Measurements from ENCODE around the gene MLXIPL.
"Not testable (repeated sequence)": the region's sequence is repeated elsewhere in the genome, so short reads cannot be mapped to it uniquely, and the experiment has no call there.

The MLXIPL gene

DNA sequence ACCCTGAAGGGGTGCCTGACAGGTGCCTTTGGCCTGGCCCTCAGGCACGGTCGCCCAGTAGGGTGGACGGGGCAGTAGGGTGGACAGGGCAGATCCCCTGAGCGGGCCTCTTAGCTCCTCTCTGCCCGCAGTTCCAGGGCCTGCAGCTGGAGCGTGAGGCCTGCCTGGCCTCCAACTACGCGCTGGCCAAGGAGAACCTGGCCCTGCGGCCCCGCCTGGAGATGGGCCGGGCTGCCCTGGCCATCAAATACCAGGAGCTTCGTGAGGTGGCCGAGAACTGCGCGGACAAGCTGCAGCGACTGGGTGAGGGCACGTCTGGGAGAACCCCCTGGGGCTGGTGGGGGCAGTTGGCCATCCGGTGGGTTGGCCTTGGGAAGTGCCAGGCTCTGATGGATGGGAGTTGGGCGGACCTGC lies 45.0 kb upstream of the MLXIPL start:
- DNase-seq = no peak
- Histone ChIP-seq H3K4me1 (no peaks in the 10 kb centered on the region), H3K27me3 (0 out of 2 replicates have a peak, but pooled peaks cover 3% of the 10 kb centered on the region), H3K9me3 (no peaks in the 10 kb centered on the region), H3K4me3 (ENCODE audit: low read depth, low read length) (no peak overlapping the region), H3K36me3 (no peaks in the 10 kb centered on the region)
- TF ChIP-seq, protein P1, sequence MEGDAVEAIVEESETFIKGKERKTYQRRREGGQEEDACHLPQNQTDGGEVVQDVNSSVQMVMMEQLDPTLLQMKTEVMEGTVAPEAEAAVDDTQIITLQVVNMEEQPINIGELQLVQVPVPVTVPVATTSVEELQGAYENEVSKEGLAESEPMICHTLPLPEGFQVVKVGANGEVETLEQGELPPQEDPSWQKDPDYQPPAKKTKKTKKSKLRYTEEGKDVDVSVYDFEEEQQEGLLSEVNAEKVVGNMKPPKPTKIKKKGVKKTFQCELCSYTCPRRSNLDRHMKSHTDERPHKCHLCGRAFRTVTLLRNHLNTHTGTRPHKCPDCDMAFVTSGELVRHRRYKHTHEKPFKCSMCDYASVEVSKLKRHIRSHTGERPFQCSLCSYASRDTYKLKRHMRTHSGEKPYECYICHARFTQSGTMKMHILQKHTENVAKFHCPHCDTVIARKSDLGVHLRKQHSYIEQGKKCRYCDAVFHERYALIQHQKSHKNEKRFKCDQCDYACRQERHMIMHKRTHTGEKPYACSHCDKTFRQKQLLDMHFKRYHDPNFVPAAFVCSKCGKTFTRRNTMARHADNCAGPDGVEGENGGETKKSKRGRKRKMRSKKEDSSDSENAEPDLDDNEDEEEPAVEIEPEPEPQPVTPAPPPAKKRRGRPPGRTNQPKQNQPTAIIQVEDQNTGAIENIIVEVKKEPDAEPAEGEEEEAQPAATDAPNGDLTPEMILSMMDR (IDR thresholded peaks at IDR 0.05; ENCODE audit: low read depth, low read length) = no peak

DNA sequence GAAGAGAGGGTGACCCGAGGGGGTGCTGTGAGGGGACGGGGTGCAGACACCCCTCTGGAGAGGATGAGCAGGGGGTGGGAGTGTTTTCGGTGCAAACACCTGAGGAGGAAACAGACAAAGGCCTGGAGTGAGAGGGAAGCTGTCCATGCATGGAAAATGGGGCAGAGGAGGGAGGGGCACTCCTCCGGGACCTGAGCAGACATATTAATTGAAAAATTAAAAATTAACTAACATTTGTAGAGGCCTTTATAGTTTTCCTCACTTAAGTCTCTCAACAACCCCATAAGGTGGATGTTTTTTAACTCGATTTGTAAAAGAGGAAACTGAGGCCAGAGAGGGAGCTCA lies 44.5 kb upstream of the MLXIPL start:
- no peak overlapping the region for H3K4me3 ChIP-seq (ENCODE audit: low read depth, low read length)
- DNase-seq = no peak
- H3K27me3 ChIP-seq = 0 out of 2 replicates have a peak, but pooled peaks cover 3% of the 10 kb centered on the region
- H3K4me1 ChIP-seq = no peaks in the 10 kb centered on the region
- TF ChIP-seq, protein P1 (IDR thresholded peaks at IDR 0.05; ENCODE audit: low read depth, low read length) = no peak
- H3K36me3 ChIP-seq = no peaks in the 10 kb centered on the region
- H3K9me3 ChIP-seq = no peaks in the 10 kb centered on the region

DNA sequence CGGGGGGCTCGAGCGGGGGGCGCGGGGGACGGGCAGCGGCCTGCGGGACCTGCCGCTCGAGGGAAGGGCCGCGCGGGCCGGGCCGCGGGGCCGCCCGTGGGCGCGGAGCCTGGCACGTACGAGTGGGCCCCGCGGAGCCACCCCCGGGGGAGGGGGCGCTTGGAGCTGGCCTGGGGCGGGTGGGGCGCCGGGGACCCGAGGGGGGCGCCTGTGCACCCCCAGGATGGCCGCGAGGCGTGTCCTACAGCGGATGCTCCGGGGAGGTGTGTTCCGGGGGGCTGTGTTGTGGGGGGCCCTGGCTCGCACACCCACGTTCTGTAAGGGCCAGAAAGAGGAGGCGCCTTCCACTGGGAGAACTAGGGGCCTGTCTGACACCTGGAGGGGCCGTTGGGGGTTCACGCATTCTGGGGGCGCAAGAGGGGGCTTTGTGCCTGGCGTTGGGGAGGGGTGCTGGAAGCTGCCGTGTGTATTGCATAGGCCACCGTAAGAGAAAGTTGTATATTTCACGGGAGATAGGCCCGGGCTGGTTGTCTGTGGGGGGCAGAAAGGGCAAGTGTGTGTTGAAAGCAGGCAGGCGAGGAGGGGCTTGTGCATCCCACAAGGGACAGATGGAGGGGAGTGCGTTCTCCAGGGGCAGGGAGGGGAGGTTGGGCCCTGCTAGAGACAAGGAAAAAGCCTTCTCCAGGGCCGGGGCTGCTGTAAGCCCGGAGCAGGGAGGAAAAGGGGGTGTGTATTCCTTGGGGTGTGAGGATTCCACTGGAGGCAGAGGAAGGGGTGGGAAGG lies 44.0 kb upstream of the MLXIPL start:
- Histone ChIP-seq H3K27me3 (0 out of 2 replicates have a peak, but pooled peaks cover 3% of the 10 kb centered on the region), H3K9me3 (no peaks in the 10 kb centered on the region)
- no peak for DNase-seq

DNA sequence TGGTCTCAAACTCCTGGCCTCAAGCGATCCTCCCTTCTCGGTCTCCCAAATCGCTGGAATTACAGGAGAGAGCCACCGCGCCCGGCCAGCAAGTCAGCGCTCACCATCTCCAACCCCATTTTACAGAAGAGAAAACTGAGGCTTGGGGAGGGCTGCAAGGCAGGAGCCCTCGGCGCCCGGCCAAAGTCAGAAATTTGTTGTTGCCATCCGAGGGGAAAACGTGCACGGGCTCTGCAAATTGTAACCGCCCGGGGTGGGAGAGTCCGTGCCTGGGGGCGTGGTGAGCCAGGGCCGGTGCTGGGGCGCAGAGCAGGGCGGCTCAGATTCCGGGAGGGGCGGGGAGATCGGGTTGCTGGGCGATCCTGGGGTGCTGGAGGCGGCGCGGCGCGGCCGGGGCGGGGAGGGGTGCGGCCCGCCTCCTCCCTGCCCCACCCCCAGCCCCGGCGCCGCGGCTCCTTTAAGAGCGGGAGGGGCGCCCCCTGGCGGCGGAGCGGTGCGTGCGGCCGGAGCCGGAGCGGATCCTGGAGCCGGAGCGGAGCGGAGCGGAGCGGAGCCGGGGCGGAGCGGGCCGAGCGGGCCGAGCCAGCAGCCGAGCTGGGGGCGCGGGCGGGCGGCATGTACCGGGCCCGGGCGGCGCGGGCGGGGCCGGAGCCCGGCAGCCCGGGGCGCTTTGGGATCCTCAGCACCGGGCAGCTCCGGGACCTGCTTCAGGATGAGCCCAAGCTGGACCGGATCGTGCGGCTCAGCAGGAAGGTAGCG lies 43.2 kb upstream of the MLXIPL start, which contains the start of gene VPS37D:
TSS of gene VPS37D (plus strand) at position 488 of the 759 bp plus-strand sequence. CDS start at position 616, 128 bp downstream.
- Histone ChIP-seq H3K36me3 (no peaks in the 10 kb centered on the region), H3K4me3 (ENCODE audit: low read depth, low read length) (peak within 1 kb of the TSS; percentile 49), H3K27me3 (0 out of 2 replicates have a peak, but pooled peaks cover 3% of the 10 kb centered on the region), H3K9me3 (no peaks in the 10 kb centered on the region), H3K4me1 (no peaks in the 10 kb centered on the region)
- DNase-seq = peak; percentile 92
- TF ChIP-seq, protein P1 (IDR thresholded peaks at IDR 0.05; ENCODE audit: low read depth, low read length) = peak; percentile 58

More for the DNA sequence above, 44.0 kb upstream of the MLXIPL start:
- TF ChIP-seq, protein P1 (IDR thresholded peaks at IDR 0.05; ENCODE audit: low read depth, low read length) = no peak
- Histone ChIP-seq H3K4me3 (ENCODE audit: low read depth, low read length) (peak overlapping the region; percentile 49), H3K4me1 (no peaks in the 10 kb centered on the region), H3K36me3 (no peaks in the 10 kb centered on the region)

DNA sequence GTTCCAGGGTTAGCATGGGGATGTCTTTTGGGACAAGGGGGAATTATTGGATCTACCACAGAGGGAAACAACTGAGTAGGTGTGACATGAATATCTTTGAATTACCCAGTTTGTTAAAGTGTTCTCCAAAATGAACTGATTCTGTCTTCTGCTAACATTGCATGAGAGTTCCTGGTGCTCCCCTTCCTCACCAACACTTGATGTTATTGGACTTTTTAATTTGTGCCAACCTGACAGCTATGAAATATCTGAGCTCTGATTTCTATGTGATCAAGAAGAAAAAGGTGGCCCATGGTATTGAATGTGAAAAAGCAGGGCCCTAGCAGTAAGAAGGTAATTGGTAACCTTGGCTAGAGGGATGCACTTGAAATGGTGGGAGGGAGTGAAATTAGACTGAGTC lies 38.7 kb upstream of the MLXIPL start:
- Histone ChIP-seq H3K9me3 (no peaks in the 10 kb centered on the region), H3K4me1 (no peaks in the 10 kb centered on the region), H3K36me3 (no peaks in the 10 kb centered on the region), H3K27me3 (peaks cover 15% of the 10 kb centered on the region), H3K4me3 (ENCODE audit: low read depth, low read length) (no peak overlapping the region)
- TF ChIP-seq, protein P1 (IDR thresholded peaks at IDR 0.05; ENCODE audit: low read depth, low read length) = no peak
- no peak for DNase-seq

DNA sequence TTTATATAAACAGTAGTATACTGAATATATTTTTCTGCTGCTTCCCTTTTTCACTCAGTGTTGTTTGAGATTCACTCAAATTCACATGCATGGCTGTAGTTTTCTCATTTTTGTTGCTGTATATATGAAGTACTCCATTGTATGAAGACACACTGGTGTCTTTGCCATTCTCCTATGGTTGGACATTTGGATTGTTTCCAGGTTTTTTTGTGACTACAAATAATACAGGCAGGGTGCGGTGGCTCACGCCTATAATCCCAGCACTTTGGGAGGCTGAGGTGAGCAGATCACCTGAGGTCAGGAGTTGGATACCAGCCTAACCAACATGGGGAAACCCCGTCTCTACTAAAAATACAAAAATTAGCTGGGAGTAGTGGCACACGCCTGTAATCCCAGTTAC lies 36.3 kb upstream of the MLXIPL start:
- not testable (repeated sequence) for H3K9me3 ChIP-seq; H3K4me3 ChIP-seq (ENCODE audit: low read depth, low read length); H3K36me3 ChIP-seq; H3K4me1 ChIP-seq; DNase-seq
- peaks cover 15% of the 10 kb centered on the region for H3K27me3 ChIP-seq
